GM18907 (cell line): ENCODE results near the gene TSGA10IP.

ENCODE experiments used
- ATAC-seq: cut with Tn5 transposase; IDR thresholded peaks from one replicate; pipeline ENCODE4 v1.9.1; 2021; ENCODE audit warnings: mild to moderate bottlenecking, moderate library complexity; ENCODE audit not compliant: unreplicated experiment

The TSGA10IP gene

DNA sequence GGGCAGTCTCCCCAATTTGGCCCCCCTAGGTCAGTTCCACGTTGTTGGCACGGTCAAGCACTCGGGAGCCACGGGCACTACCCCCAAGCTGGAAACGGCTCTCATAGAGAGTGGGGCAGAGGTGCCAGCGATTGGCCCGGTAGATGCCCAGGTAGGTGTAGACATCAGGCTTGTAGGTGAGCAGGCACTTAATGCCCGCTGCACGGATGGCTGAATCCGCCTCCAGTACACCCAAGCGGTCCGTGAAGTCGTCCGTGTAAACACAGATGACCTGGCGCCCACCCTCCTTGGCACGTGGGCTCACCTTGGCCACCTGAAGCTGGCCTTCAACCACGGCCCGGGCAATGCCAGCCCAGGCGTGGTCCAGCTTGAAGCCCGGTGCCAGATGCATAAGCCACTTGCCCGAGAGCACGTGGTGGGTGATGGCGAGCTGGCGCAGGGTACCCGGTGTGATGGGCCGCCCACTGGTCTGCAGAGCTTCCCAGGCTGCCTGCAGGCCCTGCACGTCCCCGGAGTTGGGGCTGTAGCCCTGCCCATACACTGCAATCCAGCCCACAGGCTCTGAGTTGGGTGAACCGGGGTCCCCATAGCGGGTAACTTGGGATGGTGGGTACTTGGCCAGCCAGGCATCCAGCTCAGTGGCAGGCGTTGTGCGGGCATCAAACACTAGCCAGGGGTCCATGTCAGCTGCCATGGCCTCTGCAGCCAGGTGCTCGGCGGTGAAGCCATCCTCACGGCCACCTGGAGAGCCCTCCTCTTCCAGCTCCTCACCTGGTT lies 27.7 kb upstream of the TSGA10IP start:
- no peak for ATAC-seq

DNA sequence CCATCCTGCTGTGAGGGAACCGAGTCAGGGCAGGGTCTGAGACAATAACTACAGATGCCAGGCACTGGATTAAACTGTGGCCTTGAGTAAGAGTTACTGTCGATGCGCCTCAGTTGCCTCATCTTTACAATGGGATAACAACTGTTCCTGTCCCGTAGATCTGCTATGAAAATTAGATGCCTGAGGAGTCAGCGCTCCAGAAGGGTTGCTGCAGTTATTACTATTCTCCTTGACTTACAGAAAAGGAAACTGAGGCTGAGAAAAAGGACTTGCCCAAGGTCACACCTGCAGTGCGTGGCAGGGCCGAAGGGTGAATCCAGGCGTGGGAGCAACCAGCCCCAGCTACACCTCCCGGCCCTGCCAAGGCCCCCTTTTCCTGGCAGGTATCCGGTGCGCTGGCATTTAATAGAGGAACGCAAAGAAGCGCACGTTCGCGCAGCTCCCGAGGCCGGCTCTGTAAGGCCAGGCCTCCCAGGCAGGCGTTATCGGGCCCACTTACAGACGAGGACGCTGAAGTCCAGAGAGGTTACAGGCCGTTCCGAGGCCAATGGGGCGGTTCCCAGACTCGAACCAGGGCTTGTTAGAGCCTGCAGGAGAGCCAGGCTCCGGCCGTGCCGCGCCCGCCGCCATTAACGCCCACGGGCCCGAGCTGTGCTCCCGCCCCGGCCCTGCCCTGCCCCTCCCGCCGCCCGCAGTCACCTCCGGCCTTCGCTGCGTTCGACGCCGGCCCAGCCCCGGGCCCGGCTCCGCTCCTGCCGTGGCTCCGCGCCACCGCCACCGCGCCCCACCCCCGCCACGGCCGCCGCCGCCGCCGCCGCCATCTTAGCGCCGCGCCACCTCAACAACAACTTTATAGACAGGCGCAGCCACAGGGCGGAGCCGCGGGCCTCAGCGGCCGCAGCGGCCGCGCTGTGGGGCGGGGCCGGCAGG lies 26.8 kb upstream of the TSGA10IP start, which contains the start of gene C11orf68:
Gene C11orf68, minus strand, starts transcription at position 852 of the 930 bp plus-strand sequence. Its CDS starts 31 bp downstream, at position 821.
- peak; percentile 51 for ATAC-seq

DNA sequence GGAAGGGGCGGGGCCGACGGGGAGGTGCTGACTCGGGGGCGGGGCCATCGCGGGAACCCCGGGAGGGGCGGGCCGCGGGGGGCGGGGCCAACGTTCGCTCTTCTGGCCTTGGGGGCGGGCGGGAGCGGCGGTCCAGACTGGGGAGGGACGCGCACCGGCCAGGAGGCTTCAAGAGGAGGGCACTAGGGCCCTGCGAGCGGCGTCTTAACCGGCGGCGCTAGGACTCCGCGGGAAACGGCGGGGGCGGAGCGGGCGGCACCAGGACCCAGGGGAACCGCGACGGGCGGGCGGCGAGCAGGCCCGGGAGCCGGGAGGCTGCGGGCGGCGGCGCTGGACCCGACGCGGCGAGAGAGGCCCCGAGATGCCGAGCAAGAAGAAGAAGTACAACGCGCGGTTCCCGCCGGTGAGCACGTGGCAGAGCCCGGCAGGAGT lies 26.1 kb upstream of the TSGA10IP start, which contains the start of gene DRAP1:
Gene DRAP1, plus strand, starts transcription at position 286 of the 432 bp plus-strand sequence. Its CDS starts 76 bp downstream, at position 362.
- ATAC-seq: peak; percentile 78

DNA sequence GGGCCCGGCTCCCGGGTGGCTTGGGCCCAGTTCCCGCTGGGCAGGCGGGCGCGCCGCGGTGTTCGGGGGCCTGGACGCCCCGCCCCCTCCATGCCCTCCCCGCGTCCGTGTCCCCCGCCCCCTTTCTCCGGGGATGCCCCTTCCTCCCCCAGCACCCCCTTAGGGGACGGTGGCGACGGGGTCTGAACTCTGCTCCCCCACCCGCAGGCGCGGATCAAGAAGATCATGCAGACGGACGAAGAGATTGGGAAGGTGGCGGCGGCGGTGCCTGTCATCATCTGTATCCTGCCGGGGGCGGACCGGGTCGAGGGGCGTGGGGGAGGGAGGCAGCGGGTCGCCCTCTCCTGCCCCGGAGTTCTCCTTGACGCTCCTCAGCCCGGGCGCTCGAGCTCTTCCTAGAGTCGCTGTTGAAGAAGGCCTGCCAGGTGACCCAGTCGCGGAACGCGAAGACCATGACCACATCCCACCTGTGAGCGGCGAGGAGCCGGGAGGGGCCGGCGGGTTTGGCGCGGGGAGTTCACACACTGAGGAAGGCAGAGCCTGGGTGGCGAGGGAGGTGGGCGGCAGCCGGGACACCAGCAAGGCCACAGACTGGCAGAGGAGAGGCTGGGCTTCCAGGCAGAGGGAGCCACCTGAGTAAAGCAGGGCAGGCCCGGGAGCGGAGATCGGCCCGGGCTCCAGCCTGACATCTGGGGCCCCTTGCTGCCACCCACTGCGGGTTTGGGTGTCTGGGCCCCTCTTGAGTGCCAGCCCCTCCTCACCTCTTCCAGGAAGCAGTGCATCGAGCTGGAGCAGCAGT lies 25.5 kb upstream of the TSGA10IP start:
- peak; percentile 50 for ATAC-seq

DNA sequence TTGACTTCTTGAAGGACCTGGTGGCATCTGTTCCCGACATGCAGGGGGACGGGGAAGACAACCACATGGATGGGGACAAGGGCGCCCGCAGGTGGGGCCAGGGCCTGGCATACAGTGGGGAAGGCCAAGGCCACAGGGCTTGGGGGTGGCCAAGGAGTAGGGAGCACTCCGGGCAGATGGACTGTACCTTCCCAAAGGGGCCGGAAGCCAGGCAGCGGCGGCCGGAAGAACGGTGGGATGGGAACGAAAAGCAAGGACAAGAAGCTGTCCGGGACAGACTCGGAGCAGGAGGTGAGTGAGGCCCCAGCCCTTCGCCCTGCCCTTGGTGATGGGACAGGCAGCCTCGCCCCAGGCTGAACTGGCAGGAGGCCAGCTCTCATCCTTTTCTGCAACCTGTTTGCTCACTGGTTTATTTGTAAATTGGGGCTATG lies 24.9 kb upstream of the TSGA10IP start:
- ATAC-seq: no peak

DNA sequence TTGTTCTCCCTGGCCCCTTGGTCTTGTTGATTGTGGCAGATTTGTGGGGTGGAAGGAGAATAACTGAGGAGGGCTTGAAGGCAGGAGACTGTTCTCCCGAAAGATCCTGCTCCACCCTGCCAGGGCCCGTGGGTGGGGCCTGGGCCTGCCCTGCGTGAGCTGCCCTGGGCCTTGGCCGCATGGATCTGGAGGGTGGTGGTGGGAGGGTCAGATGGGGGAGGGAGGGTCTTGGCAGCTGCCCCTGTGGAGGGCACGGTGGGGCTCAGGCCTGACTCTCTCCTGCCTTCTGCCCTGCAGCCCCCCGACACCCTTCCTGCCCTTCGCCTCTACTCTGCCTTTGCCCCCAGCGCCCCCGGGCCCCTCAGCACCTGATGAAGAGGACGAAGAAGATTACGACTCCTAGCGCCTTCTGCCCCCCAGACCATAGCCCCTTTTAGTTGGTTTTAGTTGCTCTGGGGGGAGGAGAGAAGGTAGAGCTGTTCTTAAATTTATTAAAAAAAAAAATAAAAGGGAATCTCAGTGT lies 24.2 kb upstream of the TSGA10IP start:
- ATAC-seq: no peak

DNA sequence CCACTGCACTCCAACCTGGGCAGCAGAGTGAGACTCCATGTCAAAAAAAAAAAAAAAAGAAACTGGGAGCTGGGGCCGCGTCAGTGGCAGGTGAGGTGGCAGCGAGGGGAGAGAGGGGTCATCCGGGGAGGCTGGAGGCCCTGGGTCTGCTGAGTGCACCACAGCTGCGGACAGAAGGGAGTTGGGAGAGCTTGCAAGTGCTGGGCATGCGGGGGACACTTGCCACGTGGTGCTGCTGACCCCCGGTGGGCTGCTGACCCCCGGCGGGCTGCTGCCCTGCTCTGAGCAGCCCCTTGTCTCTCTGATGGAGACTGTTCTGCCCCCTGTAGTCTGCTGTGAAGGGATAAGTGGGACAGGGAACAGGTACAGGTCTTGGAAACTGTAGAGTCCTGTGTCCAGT lies 23.4 kb upstream of the TSGA10IP start:
- no peak for ATAC-seq

DNA sequence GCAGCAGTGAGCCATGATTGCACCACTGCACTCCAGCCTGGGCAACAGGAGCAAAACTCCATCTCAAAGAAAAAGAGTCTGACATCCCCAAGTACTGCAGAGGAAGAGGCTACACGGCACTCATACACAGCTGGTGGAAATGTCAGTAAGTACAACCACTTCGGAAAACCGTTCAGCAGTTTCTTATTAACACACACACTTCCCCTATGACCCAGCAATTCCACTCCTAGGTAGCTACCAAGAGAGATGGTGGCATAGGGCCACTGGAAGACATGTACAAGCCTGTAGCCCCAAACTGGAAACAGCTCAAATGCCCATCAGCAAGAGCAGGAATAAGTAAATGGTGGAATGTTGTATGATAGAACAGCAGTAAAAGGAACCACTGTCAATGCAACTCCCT lies 22.7 kb upstream of the TSGA10IP start:
- no peak for ATAC-seq

DNA sequence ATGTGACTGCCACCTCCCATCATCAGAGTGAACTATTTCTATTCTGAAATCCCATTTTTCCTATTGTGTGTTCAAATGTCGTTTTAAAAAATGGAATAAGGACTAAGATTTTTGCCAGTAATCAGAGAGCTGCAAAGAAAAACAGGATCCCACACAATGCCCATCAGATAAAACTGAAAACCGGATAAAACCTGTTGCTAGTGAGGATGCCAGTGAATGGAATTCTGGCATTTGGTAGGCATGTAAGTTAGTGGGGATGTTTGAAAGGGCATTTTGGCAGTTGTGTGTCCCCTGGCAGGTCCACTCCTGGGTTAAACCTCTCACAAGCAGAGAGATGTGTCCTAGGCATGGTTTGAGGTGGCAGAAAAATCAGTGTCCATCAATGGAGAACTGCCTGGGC lies 19.9 kb upstream of the TSGA10IP start:
- ATAC-seq: no peak

DNA sequence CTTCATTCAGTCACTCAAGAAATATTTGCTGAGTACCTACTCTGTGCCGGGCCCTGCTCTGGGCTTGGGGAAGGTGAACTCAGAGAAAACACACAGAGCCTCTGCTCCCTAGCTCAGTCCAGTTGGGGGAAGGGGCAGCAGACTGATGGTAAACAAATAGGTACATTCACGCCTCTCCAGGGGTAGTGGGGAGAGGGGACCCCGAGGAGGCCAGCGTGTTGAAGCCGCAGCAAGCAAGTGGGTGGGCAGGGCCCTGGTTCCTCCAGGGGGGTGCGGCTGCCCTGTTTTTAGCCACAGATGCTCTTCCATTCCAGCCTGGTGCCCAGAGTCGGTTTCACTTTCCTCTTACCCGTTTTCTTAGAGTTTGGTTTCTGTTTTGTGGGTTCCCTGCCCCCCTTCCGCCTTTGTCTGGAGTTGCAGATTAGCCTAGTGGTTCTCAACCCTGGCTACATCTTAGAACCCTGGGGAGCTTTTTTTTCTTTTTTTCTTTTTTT lies 17.3 kb upstream of the TSGA10IP start:
- peak; percentile 68 for ATAC-seq

DNA sequence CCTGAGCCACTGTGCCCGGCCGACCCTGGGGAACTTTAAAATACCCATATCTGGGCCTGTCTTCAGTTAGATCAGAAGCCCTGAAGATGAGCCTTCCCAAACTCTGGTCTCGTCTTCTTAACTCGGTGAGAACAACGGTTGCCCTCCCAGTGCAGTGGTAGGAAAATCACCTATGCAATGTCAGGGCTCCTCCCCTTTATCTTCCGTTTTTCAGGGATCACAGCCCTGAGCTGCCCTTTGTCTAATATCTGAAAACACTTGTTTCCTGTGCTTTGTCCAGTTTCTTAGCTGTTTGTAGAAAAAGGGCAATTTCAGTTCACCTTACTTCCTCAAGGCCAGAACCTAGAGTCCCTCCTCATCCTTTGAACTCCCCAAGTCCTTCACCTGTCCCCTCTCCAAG lies 16.6 kb upstream of the TSGA10IP start:
- ATAC-seq: no peak

DNA sequence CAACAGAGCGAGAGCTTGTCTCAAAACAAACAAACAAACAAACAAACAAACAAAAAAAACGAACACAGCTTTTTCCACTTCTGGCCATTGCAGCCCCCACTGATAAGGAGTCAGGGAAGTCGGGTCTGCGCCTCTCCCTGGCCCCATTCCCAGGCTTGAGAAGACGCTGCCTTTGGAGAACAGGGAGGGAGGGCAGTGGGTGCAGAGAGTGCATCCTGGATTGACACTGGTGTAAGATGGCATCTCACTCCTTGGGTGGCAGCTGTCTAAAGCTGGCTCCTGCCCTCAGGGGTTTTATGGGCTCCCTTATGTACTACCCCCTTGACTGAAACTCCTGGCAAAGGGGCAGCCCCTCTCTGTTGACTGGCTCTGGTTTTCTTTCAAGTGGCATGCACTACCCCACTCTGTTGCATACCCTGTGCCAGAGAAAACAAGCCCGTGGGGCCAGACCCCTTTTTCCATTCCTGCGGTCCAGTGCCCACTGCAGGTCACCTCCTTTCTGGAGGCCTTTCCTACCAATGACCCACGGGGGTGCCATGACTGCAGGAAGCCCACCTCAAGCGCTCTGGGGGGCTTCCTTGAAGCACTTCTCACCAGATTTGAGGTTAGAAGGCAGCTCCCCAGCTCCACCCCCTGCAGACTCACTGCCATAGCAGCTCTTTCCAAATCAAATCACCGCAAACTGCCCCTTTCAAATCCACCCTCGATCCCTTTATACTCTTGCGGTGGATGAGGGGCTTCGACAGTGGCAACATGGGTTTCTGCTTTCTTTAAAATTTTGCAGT lies 13.3 kb upstream of the TSGA10IP start:
- no peak for ATAC-seq

DNA sequence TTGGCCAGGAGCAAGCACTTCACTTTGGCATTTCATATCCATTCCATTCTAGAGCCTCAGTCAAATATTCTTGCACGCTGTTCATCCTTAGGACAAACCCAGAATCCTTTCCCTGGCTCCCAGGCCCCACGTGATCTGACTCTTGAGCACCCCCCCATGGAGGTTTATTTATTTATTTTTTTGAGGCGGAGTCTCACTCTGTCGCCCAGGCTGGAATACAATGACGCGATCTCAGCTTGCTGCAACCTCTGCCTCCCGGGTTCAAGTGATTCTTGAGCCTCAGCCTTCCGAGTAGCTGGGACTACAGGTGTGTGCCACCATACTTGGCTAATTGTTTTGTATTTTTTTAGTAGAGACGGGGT lies 12.7 kb upstream of the TSGA10IP start:
- no peak for ATAC-seq

DNA sequence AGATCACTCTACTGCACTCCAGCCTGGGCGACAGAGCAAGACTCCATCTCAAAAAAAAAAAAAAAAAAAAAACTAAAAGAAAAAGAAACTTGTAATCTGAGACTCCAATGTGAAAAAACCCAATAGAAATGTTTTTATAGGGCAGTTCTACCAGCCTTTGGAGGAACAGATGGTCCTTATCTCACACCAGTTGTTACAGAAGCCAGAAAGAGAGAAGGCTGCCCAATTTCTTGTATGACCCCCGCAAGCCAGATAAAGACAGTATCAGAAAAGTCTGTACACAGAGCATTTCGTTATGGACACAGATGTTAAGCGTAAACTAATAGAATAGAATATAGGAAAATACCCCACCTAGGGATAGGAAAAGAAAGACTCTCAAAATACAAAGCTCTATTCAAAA lies 11.3 kb upstream of the TSGA10IP start:
- ATAC-seq: no peak

DNA sequence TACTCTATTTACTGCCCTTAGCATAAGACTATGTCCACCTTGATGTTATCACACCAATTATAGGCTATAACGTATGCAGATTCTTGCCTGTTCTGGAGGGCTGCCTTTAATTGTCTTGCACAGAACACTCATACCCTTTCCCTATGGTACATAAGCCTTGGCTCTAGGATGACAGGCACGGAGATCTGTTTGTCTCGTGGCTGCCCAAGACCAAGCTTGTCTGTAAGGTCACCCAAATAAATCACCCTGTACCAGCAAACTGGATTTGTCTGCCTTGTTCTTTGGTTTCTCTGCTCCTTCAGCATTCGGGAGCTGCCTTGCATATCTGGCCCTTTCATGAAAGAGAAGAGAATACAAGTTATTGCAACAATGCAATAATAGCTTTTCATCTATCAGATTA lies 7.5 kb upstream of the TSGA10IP start:
- ATAC-seq: no peak

DNA sequence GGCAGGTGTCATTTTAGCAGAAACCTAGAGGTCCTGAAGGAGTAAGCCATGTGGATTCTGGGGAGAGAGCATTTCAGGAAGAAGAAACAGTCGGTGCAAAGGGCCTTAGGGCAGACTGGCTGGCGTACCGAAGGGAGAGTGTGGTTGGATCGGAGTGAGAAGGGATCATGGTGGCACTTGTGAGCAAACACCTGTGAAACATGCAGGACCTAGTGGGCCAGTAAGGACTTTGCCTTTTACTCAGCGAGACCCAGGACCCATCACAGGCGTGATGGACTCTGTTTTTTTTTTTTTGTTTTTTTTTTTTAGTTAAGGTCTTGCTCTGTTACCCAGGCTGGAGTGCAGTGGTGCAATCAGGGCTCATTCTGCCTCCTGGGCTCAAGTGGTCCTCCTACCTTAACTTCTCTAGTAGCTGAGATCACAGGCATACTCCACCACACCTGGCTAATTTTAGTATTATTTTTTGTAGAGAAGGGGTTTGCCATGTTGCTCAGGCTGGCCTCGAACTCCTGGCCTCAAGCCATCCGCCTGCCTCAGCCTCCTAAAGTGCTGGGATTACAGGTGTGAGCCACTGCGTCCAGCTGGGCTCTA lies 3.5 kb upstream of the TSGA10IP start:
- no peak for ATAC-seq

DNA sequence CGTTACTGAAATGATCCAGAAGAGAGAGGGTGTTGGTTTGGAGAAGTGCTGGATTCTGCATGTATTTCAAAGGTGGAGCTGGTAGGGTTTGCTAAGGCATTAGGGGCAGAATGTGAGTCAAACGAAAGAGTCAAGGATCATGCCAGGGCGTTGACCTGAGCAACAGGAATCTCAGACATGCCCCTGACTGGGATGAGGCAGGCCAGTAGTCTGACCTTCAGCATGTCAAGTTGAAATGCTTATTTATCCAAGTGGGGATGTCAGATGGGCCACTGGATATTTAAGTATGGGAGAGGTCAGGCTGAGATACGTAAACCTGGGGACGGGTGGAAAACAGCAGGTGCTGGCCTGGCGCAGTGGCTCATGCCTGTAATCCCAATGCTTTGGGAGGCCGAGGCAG lies 2.7 kb upstream of the TSGA10IP start:
- no peak for ATAC-seq

DNA sequence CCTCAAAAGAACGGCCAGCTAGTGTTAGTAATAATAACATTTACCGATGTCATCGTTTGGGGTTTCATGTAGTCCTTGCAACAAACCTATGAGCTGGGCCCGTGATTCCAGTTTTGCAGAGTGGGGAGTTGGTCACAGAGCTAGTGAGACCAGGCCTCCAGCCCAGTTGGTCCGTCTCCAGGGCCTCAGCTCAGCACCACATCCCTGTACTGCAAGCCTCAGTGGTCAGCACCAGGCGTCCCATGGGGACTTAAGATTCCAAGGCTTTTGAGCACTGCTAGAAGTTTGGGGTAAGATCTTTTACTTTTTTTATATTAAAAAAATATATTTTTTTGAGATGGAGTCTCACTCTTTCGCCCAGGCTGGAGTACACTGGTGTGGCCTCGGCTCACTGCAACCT lies 1.1 kb upstream of the TSGA10IP start:
- no peak for ATAC-seq

DNA sequence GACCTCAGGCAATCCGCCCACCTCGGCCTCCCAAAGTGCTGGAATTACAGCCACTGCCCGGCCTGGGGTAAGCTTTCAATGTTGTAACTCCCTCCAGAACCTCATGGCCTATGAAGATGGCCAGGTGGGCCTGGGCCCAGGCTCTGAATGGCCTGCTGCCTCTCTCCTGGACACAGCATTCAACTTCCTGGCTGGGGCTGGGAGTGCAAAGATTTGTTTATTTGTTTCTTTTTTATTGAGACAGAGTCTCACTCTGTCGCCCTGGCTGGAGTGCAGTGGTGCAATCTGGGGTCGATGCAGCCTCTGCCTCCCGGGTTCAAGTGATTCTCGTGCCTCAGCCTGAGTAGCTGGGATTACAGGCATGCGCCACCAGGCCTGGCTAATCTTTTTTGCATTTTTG lies 513 bp upstream of the TSGA10IP start:
- ATAC-seq: no peak
